Astrocyte (in vitro differentiated cells and primary cell): Measurements from ENCODE around the gene IFITM10. TPM values are rescaled to one million over a fixed set of nuclear protein-coding genes. Genes with fewer than 3 reads are reported as not detected.

ENCODE experiments used
- DNase-seq: peaks from one replicate; pipeline ENCODE4 v3.0.0-alpha.2; 2010; ENCODE audit warnings: low read depth
- FAIRE-seq: peaks from 2 replicates; lab custom pipeline; 2011; peaks lifted over from hg19 to GRCh38; lab: Jason Lieb, UNC
- H2AFZ ChIP-seq: 2 replicates; pipeline ENCODE4 v1.6.0; 2012; ENCODE audit warnings: low read depth, low read length, inconsistent platforms
- H3K27ac ChIP-seq: 2 replicates; pipeline ENCODE4 v1.5.1; 2011; ENCODE audit warnings: low read depth, low read length, inconsistent platforms
- H3K27me3 ChIP-seq: 2 replicates; pipeline ENCODE4 v1.6.0; 2011; ENCODE audit warnings: low read length, inconsistent platforms; ENCODE audit not compliant: insufficient read depth
- H3K36me3 ChIP-seq: 2 replicates; pipeline ENCODE4 v1.5.1; 2011; ENCODE audit warnings: low read length, inconsistent platforms; ENCODE audit not compliant: insufficient read depth
- H3K4me1 ChIP-seq: 2 replicates; pipeline ENCODE4 v1.5.1; 2011; ENCODE audit warnings: low read length, inconsistent platforms; ENCODE audit not compliant: insufficient read depth
- H3K4me2 ChIP-seq: 2 replicates; pipeline ENCODE4 v1.6.0; 2012; ENCODE audit warnings: low read length, inconsistent platforms
- H3K4me3 ChIP-seq: 2 replicates; pipeline ENCODE4 v1.5.1; 2011; ENCODE audit warnings: low read depth, mild to moderate bottlenecking, low read length, inconsistent platforms; ENCODE audit not compliant: insufficient read depth
- H3K79me2 ChIP-seq: 2 replicates; pipeline ENCODE4 v1.6.0; 2012; ENCODE audit warnings: mild to moderate bottlenecking, low read length, inconsistent platforms; ENCODE audit not compliant: insufficient read depth
- H3K9ac ChIP-seq: 2 replicates; pipeline ENCODE4 v1.6.0; 2012; ENCODE audit warnings: mild to moderate bottlenecking, low read length, inconsistent platforms
- H3K9me3 ChIP-seq: 2 replicates; pipeline ENCODE4 v1.5.1; 2012; ENCODE audit warnings: low read depth, mild to moderate bottlenecking, low read length, inconsistent platforms; ENCODE audit not compliant: insufficient read depth
- H4K20me1 ChIP-seq: 2 replicates; pipeline ENCODE4 v1.6.0; 2012; ENCODE audit warnings: low read length, inconsistent platforms; ENCODE audit not compliant: insufficient read depth
- H3K27ac Mint-ChIP-seq: one replicate; pipeline ENCODE4 v1.8.0; 2021; ENCODE audit warnings: mild to moderate bottlenecking, mixed read lengths; ENCODE audit not compliant: unreplicated experiment
- H3K27me3 Mint-ChIP-seq: one replicate; pipeline ENCODE4 v1.8.0; 2021; ENCODE audit warnings: low read depth, mixed read lengths; ENCODE audit not compliant: unreplicated experiment
- H3K36me3 Mint-ChIP-seq: one replicate; pipeline ENCODE4 v1.8.0; 2021; ENCODE audit warnings: low read depth, mixed read lengths; ENCODE audit not compliant: unreplicated experiment
- H3K4me1 Mint-ChIP-seq: one replicate; pipeline ENCODE4 v1.8.0; 2021; ENCODE audit warnings: low read depth, mixed read lengths; ENCODE audit not compliant: unreplicated experiment
- H3K4me3 Mint-ChIP-seq: one replicate; pipeline ENCODE4 v1.8.0; 2021; ENCODE audit warnings: mild to moderate bottlenecking, moderate library complexity, mixed read lengths; ENCODE audit not compliant: unreplicated experiment
- H3K9me3 Mint-ChIP-seq: one replicate; pipeline ENCODE4 v1.8.0; 2021; ENCODE audit warnings: mild to moderate bottlenecking, mixed read lengths; ENCODE audit not compliant: unreplicated experiment
- EZH2 ChIP-seq: IDR thresholded peaks from 2 replicates; pipeline ENCODE4 v1.6.1; 2012; ENCODE audit warnings: mild to moderate bottlenecking, low read length, inconsistent platforms; ENCODE audit not compliant: insufficient read depth
- total RNA-seq: library from RNA; stranded (reverse); gene quantifications from 2 replicates; pipeline ENCODE4 v1.2.1, GENCODE V29; 2021
- TF ChIP-seq, protein P1 (sequence below): IDR thresholded peaks from 2 replicates; pipeline ENCODE4 v1.5.1; 2011; ENCODE audit warnings: low read depth, mild to moderate bottlenecking, inconsistent platforms, low read length, moderate library complexity; ENCODE audit not compliant: insufficient read depth

IFITM10 gene
- total RNA-seq, 1 donor from 2014 or later = 2.0 TPM

- Histone ChIP-seq H3K4me1 (no peaks in the 10 kb centered on the region), H3K9ac (no peak overlapping the region), H3K79me2 (no peaks in the 10 kb centered on the region), H3K36me3 (no peaks in the 10 kb centered on the region), H3K4me3 (no peak overlapping the region), H3K27me3 (no peaks in the 10 kb centered on the region), H4K20me1 (no peaks in the 10 kb centered on the region), H2AFZ (no peak overlapping the region), H3K27ac (no peak overlapping the region), H3K9me3 (peaks cover 17% of the 10 kb centered on the region), H3K4me2 (no peak overlapping the region)
- no peak overlapping the region for H3K27ac Mint-ChIP-seq
- DNase-seq (no peak), FAIRE-seq (no peak)
- no peak for TF ChIP-seq EZH2
- TF ChIP-seq, protein P1, sequence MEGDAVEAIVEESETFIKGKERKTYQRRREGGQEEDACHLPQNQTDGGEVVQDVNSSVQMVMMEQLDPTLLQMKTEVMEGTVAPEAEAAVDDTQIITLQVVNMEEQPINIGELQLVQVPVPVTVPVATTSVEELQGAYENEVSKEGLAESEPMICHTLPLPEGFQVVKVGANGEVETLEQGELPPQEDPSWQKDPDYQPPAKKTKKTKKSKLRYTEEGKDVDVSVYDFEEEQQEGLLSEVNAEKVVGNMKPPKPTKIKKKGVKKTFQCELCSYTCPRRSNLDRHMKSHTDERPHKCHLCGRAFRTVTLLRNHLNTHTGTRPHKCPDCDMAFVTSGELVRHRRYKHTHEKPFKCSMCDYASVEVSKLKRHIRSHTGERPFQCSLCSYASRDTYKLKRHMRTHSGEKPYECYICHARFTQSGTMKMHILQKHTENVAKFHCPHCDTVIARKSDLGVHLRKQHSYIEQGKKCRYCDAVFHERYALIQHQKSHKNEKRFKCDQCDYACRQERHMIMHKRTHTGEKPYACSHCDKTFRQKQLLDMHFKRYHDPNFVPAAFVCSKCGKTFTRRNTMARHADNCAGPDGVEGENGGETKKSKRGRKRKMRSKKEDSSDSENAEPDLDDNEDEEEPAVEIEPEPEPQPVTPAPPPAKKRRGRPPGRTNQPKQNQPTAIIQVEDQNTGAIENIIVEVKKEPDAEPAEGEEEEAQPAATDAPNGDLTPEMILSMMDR = no peak
- peaks cover 5% of the 10 kb centered on the region for H3K36me3 Mint-ChIP-seq
- no peak overlapping the region for H3K4me3 Mint-ChIP-seq
- H3K27me3 Mint-ChIP-seq = peaks cover 54% of the 10 kb centered on the region
- no peaks in the 10 kb centered on the region for H3K4me1 Mint-ChIP-seq
- peaks cover 30% of the 10 kb centered on the region for H3K9me3 Mint-ChIP-seq
Measured at GRCh38 chr11:1738380-1738779, 12.0 kb downstream of the IFITM10 start.

DNA sequence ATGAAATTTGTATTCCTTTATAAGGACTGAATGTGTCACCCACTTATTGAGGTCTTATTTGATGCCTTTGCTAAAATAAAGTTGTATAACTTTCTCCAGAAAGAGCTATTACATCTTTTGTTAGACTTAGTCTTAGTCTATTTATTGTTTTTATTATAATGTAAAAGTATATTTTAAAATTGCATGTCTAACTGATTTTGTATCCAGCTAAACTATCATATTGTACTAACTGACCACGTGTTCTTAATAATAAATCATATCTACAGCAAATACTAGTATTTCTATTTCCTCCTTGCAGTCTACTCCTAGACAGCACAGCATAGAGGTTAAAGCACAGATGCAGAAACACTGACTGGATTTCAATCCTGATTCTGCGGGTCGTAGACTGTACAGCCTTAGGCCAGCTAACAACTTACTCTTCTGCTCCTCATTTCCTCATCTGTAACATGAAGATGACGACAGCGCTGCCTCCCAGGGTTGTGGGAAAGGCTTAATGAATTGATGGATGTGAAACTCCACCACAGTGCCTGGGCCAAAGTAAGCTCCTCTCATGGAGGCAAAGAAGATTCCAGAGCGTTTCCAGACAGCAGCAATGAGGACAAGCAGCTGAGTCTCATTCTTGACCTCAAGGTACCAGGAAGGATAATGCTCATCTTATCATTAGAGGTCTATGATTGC is 13.2 kb downstream of the IFITM10 start:
- Histone ChIP-seq H3K4me2 (no peak overlapping the region), H2AFZ (no peak overlapping the region), H3K4me1 (no peaks in the 10 kb centered on the region), H4K20me1 (no peaks in the 10 kb centered on the region), H3K9me3 (peaks cover 12% of the 10 kb centered on the region), H3K9ac (no peak overlapping the region), H3K27ac (no peak overlapping the region), H3K36me3 (no peaks in the 10 kb centered on the region), H3K27me3 (peaks cover 6% of the 10 kb centered on the region), H3K4me3 (no peak overlapping the region), H3K79me2 (no peaks in the 10 kb centered on the region)
- peaks cover 66% of the 10 kb centered on the region for H3K27me3 Mint-ChIP-seq
- DNase-seq = no peak
- no peak overlapping the region for H3K27ac Mint-ChIP-seq
- FAIRE-seq = no peak
- no peaks in the 10 kb centered on the region for H3K4me1 Mint-ChIP-seq
- H3K4me3 Mint-ChIP-seq = no peak overlapping the region
- H3K36me3 Mint-ChIP-seq = peaks cover 5% of the 10 kb centered on the region
- H3K9me3 Mint-ChIP-seq = peaks cover 30% of the 10 kb centered on the region
- TF ChIP-seq, protein P1 = no peak
- no peak for TF ChIP-seq EZH2

DNA sequence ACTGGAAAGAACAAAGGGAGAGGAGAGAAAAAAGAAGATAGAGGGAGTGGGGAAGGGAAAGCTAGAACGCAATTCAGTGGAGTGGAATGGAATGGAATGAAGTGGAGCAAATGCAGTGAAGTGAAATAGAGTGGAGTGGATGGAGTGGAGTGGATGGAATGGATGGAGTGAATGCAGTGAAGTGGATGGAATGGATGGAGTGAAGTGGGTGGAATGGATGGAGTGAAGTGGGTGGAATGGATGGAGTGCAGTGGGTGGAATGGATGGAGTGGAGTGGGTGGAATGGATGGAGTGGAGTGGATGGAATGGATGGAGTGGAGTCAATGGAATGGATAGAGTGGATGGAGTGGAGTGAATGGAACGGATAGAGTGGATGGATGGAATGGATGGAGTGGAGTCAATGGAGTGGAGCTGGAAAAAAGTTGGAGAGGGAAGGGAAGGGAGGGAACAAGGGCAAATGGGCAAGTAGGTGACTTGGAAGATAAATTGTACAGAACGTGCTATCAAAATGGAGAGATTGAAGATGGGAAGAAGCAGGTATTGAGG is 13.9 kb downstream of the IFITM10 start:
- TF ChIP-seq, protein P1 = no peak
- no peak for TF ChIP-seq EZH2
- Histone ChIP-seq H3K36me3 (no peaks in the 10 kb centered on the region), H3K4me1 (no peaks in the 10 kb centered on the region), H4K20me1 (no peaks in the 10 kb centered on the region), H3K27me3 (peaks cover 8% of the 10 kb centered on the region), H3K27ac (no peak overlapping the region), H2AFZ (no peak overlapping the region), H3K9ac (no peak overlapping the region), H3K4me2 (no peak overlapping the region), H3K4me3 (no peak overlapping the region), H3K9me3 (peaks cover 12% of the 10 kb centered on the region), H3K79me2 (no peaks in the 10 kb centered on the region)
- H3K27me3 Mint-ChIP-seq = peaks cover 73% of the 10 kb centered on the region
- no peak overlapping the region for H3K4me3 Mint-ChIP-seq
- H3K9me3 Mint-ChIP-seq = peaks cover 30% of the 10 kb centered on the region
- DNase-seq (peak; percentile 47), FAIRE-seq (no peak)
- H3K36me3 Mint-ChIP-seq = peaks cover 5% of the 10 kb centered on the region
- H3K27ac Mint-ChIP-seq = no peak overlapping the region
- no peaks in the 10 kb centered on the region for H3K4me1 Mint-ChIP-seq
